Right atrium auricular region (tissue), 2 donors: ENCODE measurements around the gene TMEM39A. TPM values are rescaled to one million over a fixed set of nuclear protein-coding genes. Genes with fewer than 3 reads are reported as not detected.

Experiments used
- DNase-seq: peaks from one replicate; pipeline ENCODE4 v3.0.0-alpha.2; 2019; ENCODE audit warnings: low spot score
- H3K27ac ChIP-seq, 2 donors: fragments of 200-600 bp; sonication (generic); 1 replicate in 1 of 2; 2 replicates in 1 of 2; pipeline ENCODE4 v1.5.1; 2016 to 2019
- H3K27me3 ChIP-seq, 2 donors: fragments of 200-600 bp; sonication (generic); one replicate each; pipeline versions ENCODE4 v1.5.1 to v1.6.0; 2017 to 2019
- H3K36me3 ChIP-seq: fragments of 200-600 bp; sonication (generic); one replicate; pipeline ENCODE4 v1.5.1; 2016
- H3K4me1 ChIP-seq, 2 donors: fragments of 200-600 bp; sonication (generic); one replicate each; pipeline versions ENCODE4 v1.5.1 to v1.6.0; 2017 to 2019
- H3K4me3 ChIP-seq, 2 donors: fragments of 200-600 bp; sonication (generic); 1 replicate in 1 of 2; 2 replicates in 1 of 2; pipeline ENCODE4 v1.5.1; 2017 to 2019; ENCODE audit warnings: mild to moderate bottlenecking in 1 of 2, moderate library complexity in 1 of 2
- H3K9me3 ChIP-seq, 2 donors: fragments of 200-600 bp; sonication (generic); one replicate each; pipeline ENCODE4 v1.5.1; 2019
- total RNA-seq, 2 donors: library from RNA; depleted of rRNA; stranded (reverse); fragments of >200 nt; gene quantifications; one replicate each; pipeline ENCODE4 v1.1.0, GENCODE V29; 2016
- TF ChIP-seq, protein P1 (sequence below), 2 donors: fragments of 200-600 bp; sonication (generic); IDR thresholded peaks; one replicate each; pipeline ENCODE4 v1.5.1; 2019; ENCODE audit warnings: antibody characterized with exemption in 2 of 2

The TMEM39A gene, protein sequence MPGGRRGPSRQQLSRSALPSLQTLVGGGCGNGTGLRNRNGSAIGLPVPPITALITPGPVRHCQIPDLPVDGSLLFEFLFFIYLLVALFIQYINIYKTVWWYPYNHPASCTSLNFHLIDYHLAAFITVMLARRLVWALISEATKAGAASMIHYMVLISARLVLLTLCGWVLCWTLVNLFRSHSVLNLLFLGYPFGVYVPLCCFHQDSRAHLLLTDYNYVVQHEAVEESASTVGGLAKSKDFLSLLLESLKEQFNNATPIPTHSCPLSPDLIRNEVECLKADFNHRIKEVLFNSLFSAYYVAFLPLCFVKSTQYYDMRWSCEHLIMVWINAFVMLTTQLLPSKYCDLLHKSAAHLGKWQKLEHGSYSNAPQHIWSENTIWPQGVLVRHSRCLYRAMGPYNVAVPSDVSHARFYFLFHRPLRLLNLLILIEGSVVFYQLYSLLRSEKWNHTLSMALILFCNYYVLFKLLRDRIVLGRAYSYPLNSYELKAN
- total RNA-seq: 10 to 100 TPM; 21.2 to 21.5 TPM

DNA sequence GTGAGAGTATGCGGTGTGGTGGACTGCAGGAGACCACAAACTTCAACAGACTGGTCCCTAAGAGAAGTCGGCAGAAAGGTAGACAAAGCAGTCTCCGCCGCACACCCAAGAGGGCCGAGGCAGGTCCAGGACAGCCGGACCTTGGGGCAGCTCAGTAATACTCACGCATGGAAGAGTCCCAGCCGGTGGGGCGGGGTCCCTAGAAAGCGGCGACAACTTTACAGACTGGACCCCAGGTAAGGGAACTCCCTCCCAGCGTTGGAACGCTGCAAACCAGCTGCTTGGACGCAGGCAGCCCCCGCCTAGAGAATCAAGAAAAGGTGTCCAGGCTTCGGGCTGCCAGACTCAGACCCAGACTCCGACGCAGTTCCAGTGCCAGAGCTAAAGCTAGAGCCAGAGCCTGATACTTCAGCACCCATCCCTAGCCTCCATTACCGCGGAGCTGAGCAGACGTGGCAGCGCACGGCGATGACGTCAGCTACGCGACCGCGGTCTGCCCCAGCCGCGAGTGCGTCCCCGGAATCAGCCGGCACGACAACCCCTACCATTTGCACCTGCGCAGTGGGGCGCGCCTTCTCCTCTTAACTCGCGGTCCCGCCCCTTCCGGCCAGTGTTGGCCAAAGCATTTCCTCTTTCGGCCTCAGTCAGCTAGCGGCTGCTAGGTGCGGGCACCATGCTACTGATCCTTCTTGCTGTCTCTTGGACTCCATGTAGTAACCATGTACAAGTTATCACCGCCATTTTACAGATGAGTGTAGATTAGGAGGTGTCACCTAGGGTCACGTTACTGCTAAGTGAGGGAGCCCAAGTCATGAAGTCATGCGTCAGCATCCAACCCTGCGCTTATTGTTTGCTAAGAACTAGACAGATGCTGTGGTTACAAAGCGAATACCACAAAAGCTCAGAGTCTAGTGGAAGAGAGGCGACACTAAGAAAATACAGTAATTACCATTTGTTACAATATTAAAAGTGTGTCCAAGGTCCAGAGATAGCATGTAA lies at the start of gene TMEM39A:
Gene TMEM39A, minus strand, starts transcription at position 445 of the 999 bp plus-strand sequence. CDS start 1,541 bp downstream, outside the sequence.
- Histone ChIP-seq H3K36me3 (peaks cover 19% of the 10 kb centered on the region), H3K27me3 (no peaks in the 10 kb centered on the region), H3K4me1 (peaks cover 0 to 35% of the 10 kb centered on the region in 2 donors), H3K4me3 (peak within 1 kb of the TSS; percentile 68 to 98), H3K27ac (peak within 1 kb of the TSS; percentile 91 to 93), H3K9me3 (no peaks in the 10 kb centered on the region)
- TF ChIP-seq, protein P1, sequence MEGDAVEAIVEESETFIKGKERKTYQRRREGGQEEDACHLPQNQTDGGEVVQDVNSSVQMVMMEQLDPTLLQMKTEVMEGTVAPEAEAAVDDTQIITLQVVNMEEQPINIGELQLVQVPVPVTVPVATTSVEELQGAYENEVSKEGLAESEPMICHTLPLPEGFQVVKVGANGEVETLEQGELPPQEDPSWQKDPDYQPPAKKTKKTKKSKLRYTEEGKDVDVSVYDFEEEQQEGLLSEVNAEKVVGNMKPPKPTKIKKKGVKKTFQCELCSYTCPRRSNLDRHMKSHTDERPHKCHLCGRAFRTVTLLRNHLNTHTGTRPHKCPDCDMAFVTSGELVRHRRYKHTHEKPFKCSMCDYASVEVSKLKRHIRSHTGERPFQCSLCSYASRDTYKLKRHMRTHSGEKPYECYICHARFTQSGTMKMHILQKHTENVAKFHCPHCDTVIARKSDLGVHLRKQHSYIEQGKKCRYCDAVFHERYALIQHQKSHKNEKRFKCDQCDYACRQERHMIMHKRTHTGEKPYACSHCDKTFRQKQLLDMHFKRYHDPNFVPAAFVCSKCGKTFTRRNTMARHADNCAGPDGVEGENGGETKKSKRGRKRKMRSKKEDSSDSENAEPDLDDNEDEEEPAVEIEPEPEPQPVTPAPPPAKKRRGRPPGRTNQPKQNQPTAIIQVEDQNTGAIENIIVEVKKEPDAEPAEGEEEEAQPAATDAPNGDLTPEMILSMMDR (IDR thresholded peaks at IDR 0.05): peak in 1 of 2 donors; percentile 24
- peak; percentile 100 for DNase-seq

DNA sequence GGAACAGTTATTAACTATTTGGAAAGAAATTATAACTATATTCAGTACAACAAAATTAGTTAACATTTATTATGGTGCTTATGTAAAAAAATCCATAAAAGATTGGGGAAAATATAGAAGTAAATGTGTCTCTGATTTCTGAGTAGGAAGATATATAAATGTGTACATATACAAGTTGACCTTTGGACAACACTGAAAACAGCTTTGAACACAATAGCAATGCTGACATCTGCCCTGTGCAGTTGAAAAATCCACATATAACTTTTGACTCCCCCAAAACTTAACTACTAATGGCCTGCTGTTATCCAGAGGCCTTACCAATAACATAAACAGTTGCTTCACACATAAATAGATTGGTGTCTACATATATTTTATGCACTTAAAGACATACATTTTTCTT lies 47.3 kb upstream of the TMEM39A start:
- Histone ChIP-seq H3K27me3 (no peaks in the 10 kb centered on the region), H3K9me3 (no peaks in the 10 kb centered on the region), H3K4me1 (no peaks in the 10 kb centered on the region), H3K27ac (no peak overlapping the region), H3K4me3 (no peak overlapping the region), H3K36me3 (peaks cover 73% of the 10 kb centered on the region)
- no peak for DNase-seq
- TF ChIP-seq, protein P1 (IDR thresholded peaks at IDR 0.05): no peak

DNA sequence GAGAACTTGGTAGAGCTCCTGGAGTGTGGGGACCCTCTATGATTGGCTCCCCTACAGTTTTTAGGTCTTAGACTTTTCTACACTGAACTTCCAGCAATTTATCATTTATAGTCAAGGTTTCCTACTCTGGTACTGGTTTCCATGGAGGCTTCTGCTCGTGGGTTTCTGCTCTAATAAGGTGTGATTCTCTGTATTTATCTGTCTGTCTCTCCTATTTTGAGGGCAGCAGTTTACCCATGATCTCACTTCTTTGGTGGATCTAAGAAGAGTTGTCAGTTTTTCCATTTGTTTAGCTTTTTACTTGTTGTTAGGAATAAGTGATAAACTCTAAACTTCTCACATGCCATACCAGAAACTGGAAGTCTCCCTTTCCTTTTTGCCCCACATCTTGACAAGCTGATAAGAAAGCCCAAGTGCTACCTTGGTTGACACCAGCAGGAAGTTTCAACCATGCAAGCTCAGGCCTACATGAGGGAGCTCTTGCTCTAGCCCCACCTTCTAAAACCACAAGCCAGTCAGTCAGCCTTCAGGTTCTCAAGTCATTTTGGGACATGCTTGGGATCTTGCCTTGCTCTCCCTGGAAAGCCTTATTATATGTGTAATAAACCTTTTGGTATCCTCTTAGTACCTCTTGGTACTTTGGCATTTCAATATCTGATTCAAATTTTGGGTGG lies 44.9 kb upstream of the TMEM39A start:
- Histone ChIP-seq H3K4me3 (no peak overlapping the region), H3K4me1 (no peaks in the 10 kb centered on the region), H3K27ac (no peak overlapping the region), H3K9me3 (no peaks in the 10 kb centered on the region), H3K36me3 (peaks cover 74% of the 10 kb centered on the region), H3K27me3 (no peaks in the 10 kb centered on the region)
- no peak for DNase-seq
- TF ChIP-seq, protein P1 (IDR thresholded peaks at IDR 0.05): no peak

DNA sequence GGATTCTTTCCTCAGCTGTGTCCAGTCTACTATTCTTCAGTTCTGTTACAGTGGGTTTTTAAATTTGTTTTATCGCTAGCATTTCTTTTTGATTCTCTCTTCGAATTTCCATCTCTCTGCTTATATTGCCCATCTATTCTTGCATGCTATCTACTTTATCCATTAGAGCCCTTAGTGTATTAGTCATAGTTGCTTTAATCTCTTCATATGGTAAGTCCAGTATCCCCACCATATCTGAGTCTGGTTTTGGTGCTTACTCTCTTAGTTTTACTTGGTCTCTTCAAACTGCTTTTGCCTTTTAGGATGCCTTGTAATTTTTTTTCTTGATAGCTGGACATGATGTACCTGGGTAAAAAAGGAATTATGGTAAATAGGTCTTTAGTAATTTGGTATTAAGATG lies 44.0 kb upstream of the TMEM39A start:
- Histone ChIP-seq H3K27me3 (no peaks in the 10 kb centered on the region), H3K27ac (no peak overlapping the region), H3K4me3 (no peak overlapping the region), H3K4me1 (no peaks in the 10 kb centered on the region), H3K9me3 (no peaks in the 10 kb centered on the region), H3K36me3 (peaks cover 83% of the 10 kb centered on the region)
- TF ChIP-seq, protein P1 (IDR thresholded peaks at IDR 0.05): no peak
- no peak for DNase-seq

DNA sequence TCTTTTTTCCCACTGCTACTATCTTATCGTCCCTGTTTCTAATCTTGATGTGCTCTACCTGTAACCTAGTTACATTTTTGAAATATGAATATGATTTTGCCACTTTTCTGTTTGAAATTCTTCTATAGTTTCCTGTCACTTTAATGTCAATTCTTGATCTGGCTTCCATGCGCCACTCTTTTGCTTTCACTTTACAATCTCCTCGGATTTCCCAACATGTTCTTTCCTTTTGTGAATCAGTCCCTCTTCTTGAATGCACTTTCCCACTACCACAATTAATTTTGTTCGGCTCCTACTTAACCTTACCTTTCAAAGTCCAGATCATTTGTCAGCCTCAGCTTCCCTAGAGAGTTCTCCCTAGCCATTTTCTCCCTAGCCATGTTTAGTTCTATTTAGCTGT lies 43.2 kb upstream of the TMEM39A start:
- no peak overlapping the region for H3K27ac ChIP-seq
- TF ChIP-seq, protein P1 (IDR thresholded peaks at IDR 0.05): no peak
- no peak for DNase-seq
- H3K9me3 ChIP-seq: no peaks in the 10 kb centered on the region
- H3K36me3 ChIP-seq: peaks cover 86% of the 10 kb centered on the region
- H3K4me3 ChIP-seq: no peak overlapping the region
- no peaks in the 10 kb centered on the region for H3K27me3 ChIP-seq
- H3K4me1 ChIP-seq: no peaks in the 10 kb centered on the region
